HG03432 (cell line): ENCODE measurements around the gene FEN1.

Experiments used
- ATAC-seq: cut with Tn5 transposase; IDR thresholded peaks from one replicate; pipeline ENCODE4 v1.9.1; 2021; ENCODE audit warnings: mild to moderate bottlenecking, moderate library complexity; ENCODE audit not compliant: unreplicated experiment

FEN1 gene

GRCh38 chr11:61793083-61793828, 545 bp downstream of the FEN1 start:
- no peak for ATAC-seq

DNA sequence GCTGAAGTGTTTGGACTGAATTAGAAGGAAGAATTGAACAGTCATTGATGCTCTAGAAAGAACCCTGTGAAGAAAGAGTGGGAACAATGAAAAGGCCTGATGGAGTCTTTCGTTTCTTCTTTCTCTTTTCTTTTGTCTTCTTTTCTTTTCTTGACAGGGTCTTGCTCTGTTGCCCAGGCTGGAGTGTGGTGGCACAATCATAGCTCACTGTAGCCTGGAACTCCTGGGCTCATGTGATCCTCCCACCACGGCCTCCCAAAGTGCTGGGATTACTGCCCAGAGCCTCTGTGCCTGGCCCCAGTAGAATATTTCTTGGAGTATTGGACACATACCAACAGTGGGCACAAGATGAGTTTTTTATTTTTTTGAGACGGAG, 1.1 kb downstream of the FEN1 start:
- ATAC-seq: no peak

- no peak for ATAC-seq
These were observed 1.9 kb downstream of the FEN1 start for GRCh38 chr11:61794579-61794978.

GRCh38 chr11:61795459-61795858, 2.7 kb downstream of the FEN1 start:
- no peak for ATAC-seq

DNA sequence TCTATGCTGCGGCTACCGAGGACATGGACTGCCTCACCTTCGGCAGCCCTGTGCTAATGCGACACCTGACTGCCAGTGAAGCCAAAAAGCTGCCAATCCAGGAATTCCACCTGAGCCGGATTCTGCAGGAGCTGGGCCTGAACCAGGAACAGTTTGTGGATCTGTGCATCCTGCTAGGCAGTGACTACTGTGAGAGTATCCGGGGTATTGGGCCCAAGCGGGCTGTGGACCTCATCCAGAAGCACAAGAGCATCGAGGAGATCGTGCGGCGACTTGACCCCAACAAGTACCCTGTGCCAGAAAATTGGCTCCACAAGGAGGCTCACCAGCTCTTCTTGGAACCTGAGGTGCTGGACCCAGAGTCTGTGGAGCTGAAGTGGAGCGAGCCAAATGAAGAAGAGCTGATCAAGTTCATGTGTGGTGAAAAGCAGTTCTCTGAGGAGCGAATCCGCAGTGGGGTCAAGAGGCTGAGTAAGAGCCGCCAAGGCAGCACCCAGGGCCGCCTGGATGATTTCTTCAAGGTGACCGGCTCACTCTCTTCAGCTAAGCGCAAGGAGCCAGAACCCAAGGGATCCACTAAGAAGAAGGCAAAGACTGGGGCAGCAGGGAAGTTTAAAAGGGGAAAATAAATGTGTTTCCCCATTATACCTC, 3.3 kb downstream of the FEN1 start:
- no peak for ATAC-seq

GRCh38 chr11:61797263-61797944, 4.7 kb downstream of the FEN1 start:
- no peak for ATAC-seq

DNA sequence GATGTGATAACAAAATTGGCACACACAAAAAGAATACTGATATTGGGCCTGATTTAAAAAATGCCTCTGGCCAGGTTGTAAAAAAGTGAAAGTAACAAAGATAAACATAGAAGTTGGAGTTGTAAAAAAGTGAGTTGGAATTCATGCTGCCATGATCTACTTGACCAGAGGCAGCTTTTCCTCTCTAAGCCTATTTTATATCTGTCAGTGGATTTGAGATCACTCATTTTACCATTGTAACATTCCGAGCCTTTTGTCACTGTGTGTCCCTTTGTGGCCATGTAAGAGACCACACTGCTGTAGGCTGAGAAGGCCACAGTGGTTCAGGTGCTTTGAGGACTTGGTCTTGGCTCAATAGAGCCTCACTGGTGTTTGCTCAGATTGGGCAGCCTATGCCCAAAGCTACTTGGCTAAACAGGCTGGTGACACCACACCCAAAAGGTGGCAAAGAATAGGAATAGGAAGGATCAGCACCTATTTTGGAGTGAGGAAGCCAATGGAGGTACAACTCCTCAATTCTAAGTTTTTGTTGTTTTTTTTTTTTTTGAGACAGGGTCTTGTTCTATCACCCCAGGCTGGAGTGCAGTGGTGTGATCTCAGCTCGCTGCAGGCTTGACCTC, 7.1 kb downstream of the FEN1 start:
- no peak for ATAC-seq

GRCh38 chr11:61800331-61801281, 7.9 kb downstream of the FEN1 start:
- ATAC-seq: no peak

GRCh38 chr11:61802605-61803004, 9.9 kb downstream of the FEN1 start:
- no peak for ATAC-seq

- no peak for ATAC-seq
These were observed 11.4 kb downstream of the FEN1 start for GRCh38 chr11:61803889-61804647.

DNA sequence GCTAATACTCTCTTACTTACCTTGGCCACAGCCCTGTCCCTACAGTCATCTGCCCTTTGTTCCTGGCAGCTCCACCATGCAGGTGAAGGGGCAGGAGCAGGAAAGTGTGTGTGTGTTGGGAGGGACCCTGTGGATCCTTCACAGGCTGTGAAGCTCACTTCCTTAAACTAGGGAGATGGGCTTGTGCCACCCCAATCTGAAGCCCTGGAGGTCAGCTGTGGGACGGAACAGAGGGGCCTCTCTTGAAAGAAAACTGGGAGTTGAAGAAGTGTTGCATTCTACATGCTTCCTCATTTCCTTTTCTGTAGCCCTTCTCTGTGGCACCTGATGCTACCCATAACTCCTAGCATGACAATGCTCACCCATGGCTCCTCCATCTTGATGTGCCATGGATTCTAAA, 12.4 kb downstream of the FEN1 start:
- ATAC-seq: no peak

DNA sequence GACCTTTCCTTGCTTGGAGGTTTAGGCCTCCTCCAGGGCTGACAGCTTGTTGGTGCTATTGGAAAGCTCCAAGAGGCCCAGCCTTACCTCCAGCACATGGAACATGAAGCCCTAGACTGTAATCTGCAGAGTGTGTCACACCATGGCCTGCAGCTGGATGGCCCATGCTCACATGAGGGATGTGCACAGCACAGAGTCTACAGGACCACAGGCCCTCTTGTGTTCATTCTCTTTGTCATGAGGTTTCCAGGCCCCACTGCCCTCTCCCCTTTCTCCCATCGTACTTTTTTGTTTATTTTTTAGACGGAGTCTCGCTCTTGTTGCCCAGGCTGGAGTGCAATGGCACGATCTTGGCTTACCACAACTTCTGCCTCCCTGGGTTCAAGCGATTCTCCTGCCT, 14.1 kb downstream of the FEN1 start:
- ATAC-seq: no peak

- no peak for ATAC-seq
These were observed 18.0 kb downstream of the FEN1 start for GRCh38 chr11:61810671-61811175.

DNA sequence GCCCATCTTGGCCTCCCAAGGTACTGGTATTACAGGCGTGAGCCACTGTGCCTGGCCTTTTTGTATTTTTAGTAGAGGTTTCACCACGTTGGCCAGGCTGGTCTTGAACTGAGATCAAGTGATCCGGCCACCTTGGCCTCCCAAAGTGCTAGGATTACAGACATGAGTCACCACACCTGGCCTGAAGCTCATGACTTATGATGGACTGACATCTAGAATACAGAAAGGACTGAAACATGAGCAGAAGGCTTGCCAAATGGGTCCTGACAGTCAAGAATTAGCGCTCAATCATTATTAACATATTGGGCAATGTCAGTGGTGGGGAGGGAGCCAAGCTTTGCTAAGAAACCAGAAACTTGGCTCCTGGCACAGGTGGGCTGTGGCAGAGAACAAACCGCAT, 19.1 kb downstream of the FEN1 start:
- ATAC-seq: no peak

- ATAC-seq: no peak
These were observed 20.2 kb downstream of the FEN1 start for GRCh38 chr11:61812736-61813411.

GRCh38 chr11:61814247-61814957, 21.7 kb downstream of the FEN1 start:
- no peak for ATAC-seq

- peak; percentile 55 for ATAC-seq
These were observed 22.5 kb downstream of the FEN1 start for GRCh38 chr11:61814958-61815789.
